Endothelial cell of umbilical vein (primary cell): ENCODE measurements around the gene FAM186B. TPM values are rescaled to one million over a fixed set of nuclear protein-coding genes. Genes with fewer than 3 reads are reported as not detected.

ENCODE experiments used
- BruUV-seq: library from RNA; stranded (reverse); fragments of 400-500 nt; replicated peaks from 2 replicates; lab custom pipeline; 2021; lab: Mats Ljungman, UMichigan
- CTCF ChIA-PET: fragments of 300-600, 350-600 bp; sonication (Branson Sonifier 250); formaldehyde crosslinking; loops from one replicate; lab custom pipeline; 2021; ENCODE audit warnings: antibody characterized with exemption, inconsistent platforms; lab: Charles Lee
- POLR2A ChIA-PET: fragments of 300-600, 350-600 bp; sonication (Branson Sonifier 250); formaldehyde crosslinking; loops from one replicate; lab custom pipeline; 2021; ENCODE audit warnings: antibody characterized with exemption, inconsistent platforms; lab: Charles Lee
- DNase-seq: peaks from one replicate; pipeline ENCODE4 v3.0.0-alpha.2; 2011; ENCODE audit warnings: low read depth, low spot score
- FAIRE-seq: peaks from 2 replicates; lab custom pipeline; 2011; peaks lifted over from hg19 to GRCh38; lab: Jason Lieb, UNC
- H2AFZ ChIP-seq: 2 replicates; pipeline ENCODE4 v1.6.0; 2012; ENCODE audit warnings: low read depth, low read length, control low read depth, inconsistent platforms
- H3K27ac ChIP-seq: 2 replicates; pipeline ENCODE4 v1.5.1; 2011; ENCODE audit warnings: low read depth, mild to moderate bottlenecking, control low read depth, low read length, moderate library complexity; ENCODE audit not compliant: insufficient read depth
- H3K27me3 ChIP-seq, 2 experiments: 2 replicates each; pipeline versions ENCODE4 v1.6.0 to v1.6.1; 2011; ENCODE audit warnings: low read length in 2 of 2, mixed read lengths in 1 of 2; ENCODE audit not compliant: control insufficient read depth in 2 of 2, insufficient read depth in 2 of 2
- H3K36me3 ChIP-seq, 2 experiments: 2 replicates in 1 of 2; 3 replicates in 1 of 2; pipeline ENCODE4 v1.5.1; 2011; ENCODE audit warnings: low read length in 2 of 2, mild to moderate bottlenecking in 1 of 2, moderate library complexity in 1 of 2; ENCODE audit not compliant: control insufficient read depth in 2 of 2, insufficient read depth in 2 of 2; ENCODE audit errors: extremely low read depth in 1 of 2
- H3K4me1 ChIP-seq: 3 replicates; pipeline ENCODE4 v1.5.1; 2011; ENCODE audit warnings: mild to moderate bottlenecking, low read length; ENCODE audit not compliant: control insufficient read depth, insufficient read depth; ENCODE audit errors: extremely low read depth
- H3K4me2 ChIP-seq: 2 replicates; pipeline ENCODE4 v1.6.1; 2011; ENCODE audit warnings: low read length, control low read depth, mixed read lengths; ENCODE audit not compliant: insufficient read depth
- H3K4me3 ChIP-seq, 3 experiments: fragments of 200-600 bp in 1 of 3; sonication (generic), shearing (Covaris generic) in 1 of 3; replicated peaks in 1 of 3; 2 replicates each; pipeline ENCODE4 v1.5.1; 2011 to 2016; ENCODE audit warnings: control low read depth in 3 of 3, low read length in 3 of 3, mild to moderate bottlenecking in 2 of 3, inconsistent platforms in 1 of 3, low read depth in 1 of 3, moderate library complexity in 1 of 3; ENCODE audit not compliant: insufficient read depth in 1 of 3
- H3K79me2 ChIP-seq: 2 replicates; pipeline ENCODE4 v1.6.0; 2012; ENCODE audit warnings: low read length, inconsistent platforms; ENCODE audit not compliant: control insufficient read depth, insufficient read depth
- H3K9ac ChIP-seq: replicated peaks from 2 replicates; pipeline ENCODE3; 2011; ENCODE audit warnings: low read length, control low read depth; ENCODE audit not compliant: insufficient read depth; ENCODE audit errors: extremely low read depth
- H3K9me1 ChIP-seq: replicated peaks from 3 replicates; pipeline ENCODE4 v1.6.0; 2011; ENCODE audit warnings: mild to moderate bottlenecking, low read length; ENCODE audit not compliant: control insufficient read depth, insufficient read depth; ENCODE audit errors: extremely low read depth
- H3K9me3 ChIP-seq: replicated peaks from 2 replicates; pipeline ENCODE4 v1.5.1; 2012; ENCODE audit warnings: low read length, inconsistent platforms; ENCODE audit not compliant: control insufficient read depth, insufficient read depth
- H4K20me1 ChIP-seq: replicated peaks from 2 replicates; pipeline ENCODE3; 2011; ENCODE audit warnings: mild to moderate bottlenecking, low read length; ENCODE audit not compliant: control insufficient read depth, insufficient read depth; ENCODE audit errors: extremely low read depth
- EZH2 ChIP-seq: IDR thresholded peaks from 2 replicates; pipeline ENCODE4 v1.6.1; 2012; ENCODE audit warnings: borderline replicate concordance, low read depth, mild to moderate bottlenecking, moderate library complexity, low read length, inconsistent platforms; ENCODE audit not compliant: severe bottlenecking
- FOS ChIP-seq: IDR thresholded peaks from 2 replicates; pipeline ENCODE4 v1.6.1; 2011; ENCODE audit warnings: mild to moderate bottlenecking, low read length, moderate library complexity, borderline replicate concordance; ENCODE audit not compliant: insufficient read depth
- GATA2 ChIP-seq: IDR thresholded peaks from 2 replicates; pipeline ENCODE4 v1.7.0; 2011; ENCODE audit warnings: low read depth, mild to moderate bottlenecking, moderate library complexity, mixed read lengths, low read length; ENCODE audit not compliant: insufficient read length, insufficient read depth
- JUN ChIP-seq: IDR thresholded peaks from 2 replicates; pipeline ENCODE4 v1.6.1; 2011; ENCODE audit warnings: borderline replicate concordance, low read depth; ENCODE audit not compliant: insufficient read length, insufficient read depth
- MAX ChIP-seq: IDR thresholded peaks from 2 replicates; pipeline ENCODE4 v1.6.1; 2011; ENCODE audit not compliant: insufficient read depth, insufficient read length
- MYC ChIP-seq: IDR thresholded peaks from one replicate; pipeline ENCODE4 v1.6.1; 2011; ENCODE audit warnings: mild to moderate bottlenecking, low read depth, low read length
- POLR2A ChIP-seq: IDR thresholded peaks from 2 replicates; pipeline ENCODE4 v1.6.1; 2012; ENCODE audit warnings: low read depth, mild to moderate bottlenecking, control low read depth, low read length
- POLR2AphosphoS5 ChIP-seq: IDR thresholded peaks from 2 replicates; pipeline ENCODE4 v1.6.1; 2012; ENCODE audit warnings: low read depth, mild to moderate bottlenecking, control low read depth, low read length, moderate library complexity; ENCODE audit not compliant: insufficient read depth
- dilution Hi-C: fragments of 300-500 bp; cut with MboI; formaldehyde crosslinking; loops from one replicate; pipeline ENCODE4 v1.15.0; 2019; ENCODE audit warnings: low sequenced_read_pairs; ENCODE audit not compliant: extremely low pct_ligation_motif_present
- intact Hi-C: fragments of 100-400 bp; cut with micrococcal nuclease; formaldehyde crosslinking; loops from one replicate; pipeline ENCODE4 v1.10.0; 2022
- polyA plus RNA-seq, 4 experiments: library from polyadenylated mRNA; depleted of rRNA in 3 of 4; stranded (reverse) in 3 of 4; unstranded in 1 of 4; fragments of >200 nt; gene quantifications; 2 replicates each; pipeline versions ENCODE4 v1.2.1 to v1.2.3, GENCODE V29; 2011 to 2012; ENCODE audit warnings: missing spikeins in 1 of 4
- total RNA-seq: library from RNA; stranded (reverse); gene quantifications from 2 replicates; pipeline ENCODE4 v1.2.3, GENCODE V29; 2021
- TF ChIP-seq, protein P1 (sequence below), 2 donors: IDR thresholded peaks; 1 replicate in 1 of 2; 2 replicates in 1 of 2; pipeline ENCODE4 v1.5.1; 2011; ENCODE audit warnings: low read length in 2 of 2, mild to moderate bottlenecking in 2 of 2, moderate library complexity in 2 of 2, control low read depth in 1 of 2, inconsistent platforms in 1 of 2, low read depth in 1 of 2; ENCODE audit not compliant: insufficient read depth in 1 of 2; ENCODE audit errors: extremely low read depth in 1 of 2

FAM186B gene
- total and polyA plus RNA-seq, 2 donors (not counting 3 experiments of a cell fraction or from before 2014, with no cell fraction given), result 0.10 to 0.33 TPM

DNA sequence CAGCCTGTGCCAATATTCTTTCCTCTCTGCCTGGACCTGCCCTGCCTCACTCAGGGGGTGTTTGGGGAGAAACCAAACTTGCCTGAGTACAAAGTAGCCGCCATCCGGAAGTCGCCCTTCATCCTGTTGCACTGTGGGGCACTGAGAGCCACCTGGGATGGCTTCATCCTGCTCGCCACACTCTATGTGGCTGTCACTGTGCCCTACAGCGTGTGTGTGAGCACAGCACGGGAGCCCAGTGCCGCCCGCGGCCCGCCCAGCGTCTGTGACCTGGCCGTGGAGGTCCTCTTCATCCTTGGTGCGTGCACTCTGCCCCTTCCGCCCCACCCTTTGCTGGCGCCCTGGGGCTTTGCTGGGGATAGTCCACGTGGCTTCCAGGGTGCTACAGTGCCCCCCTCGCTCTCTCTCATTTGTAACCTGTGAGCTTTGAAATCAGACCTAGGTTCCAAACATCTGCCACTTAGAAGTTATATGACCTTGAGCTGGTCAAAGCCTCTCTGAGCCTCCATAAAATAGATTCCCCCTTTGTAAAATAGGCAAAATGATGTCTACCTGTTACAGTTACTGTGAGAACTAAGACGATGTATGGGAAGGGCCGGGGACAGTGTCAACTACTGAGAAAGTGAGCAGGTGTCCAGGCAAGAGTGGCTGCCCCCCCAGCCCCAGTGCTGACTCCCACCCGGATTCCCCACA is 62.1 kb downstream of the FAM186B start:
- no peak overlapping the region for H3K4me3 ChIP-seq
- POLR2A ChIA-PET, result no interaction called here
- no peak overlapping the region for H2AFZ ChIP-seq
- no peak overlapping the region for H3K27ac ChIP-seq
- no peaks in the 10 kb centered on the region for H3K9me1 ChIP-seq
- H3K27me3 ChIP-seq, result peaks cover 15 to 18% of the 10 kb centered on the region in 2 experiments
- TF ChIP-seq FOS (no peak), EZH2 (peak; percentile 40)
- DNase-seq, result no peak
- no peaks in the 10 kb centered on the region for H3K9me3 ChIP-seq
- no peaks in the 10 kb centered on the region for H4K20me1 ChIP-seq
- CTCF ChIA-PET, result interaction anchor here (0.9 to 2.1 kb wide), 3 partner anchors 185 to 248 kb away, joined by 3 to 9 read pairs (median 4); partner anchors contain the start of gene PRPH
- FAIRE-seq, result no peak
- intact Hi-C loops (no loop called here), dilution Hi-C loops (no loop called here)
- BruUV-seq, result no TSS peak
- H3K79me2 ChIP-seq, result no peaks in the 10 kb centered on the region
- H3K36me3 ChIP-seq, result no peaks in the 10 kb centered on the region
- H3K9ac ChIP-seq, result no peak overlapping the region
- H3K4me1 ChIP-seq, result no peaks in the 10 kb centered on the region
- H3K4me2 ChIP-seq, result no peak overlapping the region

GRCh38 chr12:49542592-49543160 is 62.8 kb downstream of the FAM186B start:
- no peaks in the 10 kb centered on the region for H3K9me3 ChIP-seq
- no peaks in the 10 kb centered on the region for H3K79me2 ChIP-seq
- H3K9ac ChIP-seq, result no peak overlapping the region
- dilution Hi-C loops (no loop called here), intact Hi-C loops (no loop called here)
- no peak for DNase-seq
- H2AFZ ChIP-seq, result no peak overlapping the region
- H3K4me1 ChIP-seq, result peaks cover 5% of the 10 kb centered on the region
- no peak for FAIRE-seq
- H3K4me2 ChIP-seq, result no peak overlapping the region
- CTCF ChIA-PET, result interaction anchor here (0.9 to 1.4 kb wide), 2 partner anchors 184 to 247 kb away, joined by 3 to 4 read pairs; partner anchors contain the start of gene PRPH
- H3K9me1 ChIP-seq, result no peaks in the 10 kb centered on the region
- H3K27ac ChIP-seq, result no peak overlapping the region
- H3K36me3 ChIP-seq, result no peaks in the 10 kb centered on the region
- no TSS peak for BruUV-seq
- no peaks in the 10 kb centered on the region for H4K20me1 ChIP-seq
- no peak overlapping the region for H3K4me3 ChIP-seq
- H3K27me3 ChIP-seq, result peaks cover 17 to 25% of the 10 kb centered on the region in 2 experiments
- TF ChIP-seq, protein P1, sequence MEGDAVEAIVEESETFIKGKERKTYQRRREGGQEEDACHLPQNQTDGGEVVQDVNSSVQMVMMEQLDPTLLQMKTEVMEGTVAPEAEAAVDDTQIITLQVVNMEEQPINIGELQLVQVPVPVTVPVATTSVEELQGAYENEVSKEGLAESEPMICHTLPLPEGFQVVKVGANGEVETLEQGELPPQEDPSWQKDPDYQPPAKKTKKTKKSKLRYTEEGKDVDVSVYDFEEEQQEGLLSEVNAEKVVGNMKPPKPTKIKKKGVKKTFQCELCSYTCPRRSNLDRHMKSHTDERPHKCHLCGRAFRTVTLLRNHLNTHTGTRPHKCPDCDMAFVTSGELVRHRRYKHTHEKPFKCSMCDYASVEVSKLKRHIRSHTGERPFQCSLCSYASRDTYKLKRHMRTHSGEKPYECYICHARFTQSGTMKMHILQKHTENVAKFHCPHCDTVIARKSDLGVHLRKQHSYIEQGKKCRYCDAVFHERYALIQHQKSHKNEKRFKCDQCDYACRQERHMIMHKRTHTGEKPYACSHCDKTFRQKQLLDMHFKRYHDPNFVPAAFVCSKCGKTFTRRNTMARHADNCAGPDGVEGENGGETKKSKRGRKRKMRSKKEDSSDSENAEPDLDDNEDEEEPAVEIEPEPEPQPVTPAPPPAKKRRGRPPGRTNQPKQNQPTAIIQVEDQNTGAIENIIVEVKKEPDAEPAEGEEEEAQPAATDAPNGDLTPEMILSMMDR (IDR thresholded peaks at IDR 0.05; ENCODE audit: extremely low read depth in 1 of 2, insufficient read depth in 1 of 2, low read depth in 1 of 2, low read length in 2 of 2), result no peak
- TF ChIP-seq MAX (no peak), EZH2 (no peak), MYC (no peak), JUN (no peak), POLR2AphosphoS5 (no peak), POLR2A (no peak), FOS (no peak), GATA2 (no peak)
- POLR2A ChIA-PET, result no interaction called here
